SW480 (cell line): ENCODE measurements around the gene MORN1.

Experiments
- DNase-seq: peaks from one replicate; pipeline ENCODE4 v3.0.0-alpha.2; 2016; ENCODE audit warnings: low spot score

MORN1 gene

GRCh38 chr1:2419416-2419815, 28.1 kb upstream of the MORN1 start:
- no peak for DNase-seq

GRCh38 chr1:2418791-2419320, 27.5 kb upstream of the MORN1 start:
- DNase-seq: no peak

- no peak for DNase-seq
Observed at GRCh38 chr1:2417833-2418225, 26.5 kb upstream of the MORN1 start.

GRCh38 chr1:2417083-2417832, 25.9 kb upstream of the MORN1 start:
- DNase-seq: no peak

- DNase-seq: no peak
Observed at GRCh38 chr1:2416403-2416802, 25.0 kb upstream of the MORN1 start.

GRCh38 chr1:2415801-2416208, 24.5 kb upstream of the MORN1 start:
- DNase-seq: peak; percentile 77

GRCh38 chr1:2415337-2415736, 24.0 kb upstream of the MORN1 start:
- no peak for DNase-seq

GRCh38 chr1:2414297-2414958, 23.1 kb upstream of the MORN1 start:
- DNase-seq: peak; percentile 70

- peak; percentile 43 for DNase-seq
Observed at GRCh38 chr1:2413495-2414296, 22.3 kb upstream of the MORN1 start.

GRCh38 chr1:2412773-2413494, 21.6 kb upstream of the MORN1 start:
- DNase-seq: peak; percentile 55

GRCh38 chr1:2412395-2412772, 21.0 kb upstream of the MORN1 start, which contains the start of gene PEX10:
Gene PEX10, minus strand, starts transcription at chr1:2412564. Its CDS starts 62 bp downstream, at chr1:2412502.
- DNase-seq: peak; percentile 92

GRCh38 chr1:2411801-2412394, 20.5 kb upstream of the MORN1 start:
- peak; percentile 22 for DNase-seq

GRCh38 chr1:2409745-2410144, 18.4 kb upstream of the MORN1 start:
- no peak for DNase-seq

GRCh38 chr1:2408859-2409276, 17.5 kb upstream of the MORN1 start:
- DNase-seq: no peak

GRCh38 chr1:2408456-2408855, 17.1 kb upstream of the MORN1 start:
- DNase-seq: no peak

GRCh38 chr1:2407991-2408275, 16.6 kb upstream of the MORN1 start:
- no peak for DNase-seq

- no peak for DNase-seq
Observed at GRCh38 chr1:2407166-2407990, 16.0 kb upstream of the MORN1 start.

- no peak for DNase-seq
Observed at GRCh38 chr1:2406451-2407041, 15.2 kb upstream of the MORN1 start.

GRCh38 chr1:2405588-2406295, 14.4 kb upstream of the MORN1 start:
- DNase-seq: no peak
